ENCODE results near the gene AADAT. TPM values are rescaled to one million over a fixed set of nuclear protein-coding genes. Genes with fewer than 3 reads are reported as not detected.

Gene AADAT
- total RNA-seq, 1 experiment from 2014 or later = 2.7 TPM

GRCh38 chr4:170011921-170012628 is 77.7 kb downstream of the AADAT start:
- DNase-seq (no peak), ATAC-seq (no peak)
- Histone ChIP-seq H3K4me2 (ENCODE audit: low read length) (no peak overlapping the region), H3K27me3 (ENCODE audit: low read length) (no peaks in the 10 kb centered on the region), H3K9me2 (replicated peaks; ENCODE audit: low read length) (no peaks in the 10 kb centered on the region), H3F3A (ENCODE audit: low read length, unreplicated experiment) (no peaks in the 10 kb centered on the region), H3K9me3 (ENCODE audit: low read length) (no peaks in the 10 kb centered on the region), H3K9ac (ENCODE audit: low read length) (no peak overlapping the region), H4K20me1 (ENCODE audit: low read length) (no peaks in the 10 kb centered on the region), H3K27ac (ENCODE audit: low read length) (no peak overlapping the region), H3K79me2 (ENCODE audit: low read length) (no peaks in the 10 kb centered on the region), H3K4me1 (ENCODE audit: insufficient read depth, low read length) (no peaks in the 10 kb centered on the region), H3K36me3 (ENCODE audit: low read depth, low read length) (no peaks in the 10 kb centered on the region), H3K4me3 (ENCODE audit: low read length) (no peak overlapping the region), H2AFZ (ENCODE audit: low read length) (no peak overlapping the region)
- TF ChIP-seq CTCF (conservative IDR thresholded peaks at IDR 0.05; ENCODE audit: low read depth, low read length) (no peak), EZH2phosphoT487 (IDR thresholded peaks at IDR 0.05; ENCODE audit: borderline replicate concordance, low read length) (no peak), EZH2 (IDR thresholded peaks at IDR 0.05; ENCODE audit: low read length, unreplicated experiment) (no peak)
- ChIA-PET POLR2A (ENCODE audit: unreplicated experiment) (no interaction called here), CTCF (no interaction called here)
- intact Hi-C loops (cut with micrococcal nuclease) = no loop called here
- BruUV-seq (replicated peaks) = no TSS peak

Other genes with a start within 250 kb of the AADAT start
- 0.40 and 0.47 TPM in 2 replicates for gene MFAP3L, start 63.6 kb downstream of the AADAT start, total RNA-seq (2014; rRNA removed)

Measured in PC-3 (cell line).